SU-DHL-6 (cell line): ENCODE results near the gene CTDSP1.

Experiments
- H2AFZ ChIP-seq: fragments of 200-600 bp; sonication (generic); 2 replicates; pipeline ENCODE4 v1.6.1; 2014; ENCODE audit warnings: low read depth, mild to moderate bottlenecking, moderate library complexity, mixed read lengths, antibody characterized with exemption, low read length; ENCODE audit not compliant: severe bottlenecking
- H3F3A ChIP-seq: fragments of 200-600 bp; shearing (Covaris generic); 2 replicates; pipeline ENCODE4 v1.6.0; 2016; ENCODE audit warnings: antibody characterized with exemption, mild to moderate bottlenecking; ENCODE audit not compliant: insufficient read depth
- H3K27ac ChIP-seq: fragments of 200-600 bp; sonication (generic); 2 replicates; pipeline ENCODE4 v1.5.1; 2016; ENCODE audit warnings: low read depth, mild to moderate bottlenecking, low read length, moderate library complexity, mixed read lengths
- H3K27me3 ChIP-seq: fragments of 200-600 bp; sonication (generic), shearing (Covaris generic); 2 replicates; pipeline ENCODE4 v1.6.0; 2014; ENCODE audit warnings: mild to moderate bottlenecking, low read length
- H3K36me3 ChIP-seq: fragments of 200-600 bp; sonication (generic); 2 replicates; pipeline ENCODE4 v1.6.1; 2014; ENCODE audit warnings: mild to moderate bottlenecking, low read length, mixed read lengths
- H3K4me2 ChIP-seq: fragments of 300-600, 200-600 bp; shearing (Covaris generic), sonication (generic); 2 replicates; pipeline ENCODE4 v1.6.0; 2014; ENCODE audit warnings: low read length, low read depth, mild to moderate bottlenecking; ENCODE audit not compliant: poor library complexity, severe bottlenecking
- H3K4me3 ChIP-seq: fragments of 200-600 bp; sonication (generic); 2 replicates; pipeline ENCODE4 v1.5.1; 2014; ENCODE audit warnings: antibody characterized with exemption, low read length, mild to moderate bottlenecking, mixed read lengths; ENCODE audit not compliant: insufficient read depth, poor library complexity, severe bottlenecking
- H3K79me2 ChIP-seq: fragments of 200-600 bp; sonication (generic); 2 replicates; pipeline ENCODE4 v1.6.1; 2014; ENCODE audit warnings: mild to moderate bottlenecking, low read length, moderate library complexity; ENCODE audit not compliant: insufficient read depth
- H3K9ac ChIP-seq: fragments of 200-600 bp; sonication (generic); 2 replicates; pipeline ENCODE4 v1.7.0; 2014; ENCODE audit warnings: mild to moderate bottlenecking, low read length
- H3K9me2 ChIP-seq: fragments of 200-600 bp; sonication (generic); replicated peaks from 2 replicates; pipeline ENCODE4 v1.6.1; 2014; ENCODE audit warnings: low read length; ENCODE audit not compliant: insufficient read depth
- H3K9me3 ChIP-seq: fragments of 200-600 bp; sonication (generic); 2 replicates; pipeline ENCODE4 v1.6.1; 2014; ENCODE audit warnings: low read length, mixed read lengths; ENCODE audit not compliant: insufficient read depth
- H4K20me1 ChIP-seq: fragments of 200-600 bp; sonication (generic); 2 replicates; pipeline ENCODE4 v1.6.1; 2014; ENCODE audit warnings: low read depth, mild to moderate bottlenecking, antibody characterized with exemption, low read length, moderate library complexity, mixed read lengths
- CTCF ChIP-seq: fragments of 200-600 bp; sonication (generic); IDR thresholded peaks from one replicate; pipeline ENCODE4 v1.5.1; 2017; ENCODE audit warnings: antibody characterized with exemption, mild to moderate bottlenecking, low read length, moderate library complexity; ENCODE audit not compliant: insufficient read depth, poor library complexity, severe bottlenecking
- EZH2phosphoT487 ChIP-seq: fragments of 200-600 bp; sonication (generic), shearing (Covaris generic); conservative IDR thresholded peaks from 2 replicates; pipeline ENCODE4 v1.6.1; 2018; ENCODE audit warnings: mild to moderate bottlenecking, antibody characterized with exemption, low read length, moderate library complexity, mixed read lengths

CTDSP1 gene

GRCh38 chr2:218437969-218438368 lies 38.3 kb downstream of the CTDSP1 start:
- Histone ChIP-seq H3K4me2 (no peak overlapping the region), H3K4me3 (no peak overlapping the region), H3K27me3 (no peaks in the 10 kb centered on the region), H3K79me2 (no peaks in the 10 kb centered on the region), H2AFZ (no peak overlapping the region), H3K9me3 (no peaks in the 10 kb centered on the region), H3K36me3 (no peaks in the 10 kb centered on the region), H4K20me1 (no peaks in the 10 kb centered on the region), H3K27ac (no peak overlapping the region), H3K9ac (no peak overlapping the region), H3F3A (no peaks in the 10 kb centered on the region), H3K9me2 (no peaks in the 10 kb centered on the region)
- TF ChIP-seq CTCF (no peak), EZH2phosphoT487 (no peak)

GRCh38 chr2:218438596-218438995 lies 38.9 kb downstream of the CTDSP1 start:
- H3K4me2 ChIP-seq: no peak overlapping the region
- H3K36me3 ChIP-seq: no peaks in the 10 kb centered on the region
- TF ChIP-seq EZH2phosphoT487 (no peak), CTCF (no peak)
- H3K4me3 ChIP-seq: no peak overlapping the region
- no peaks in the 10 kb centered on the region for H3F3A ChIP-seq
- no peak overlapping the region for H2AFZ ChIP-seq
- H3K9ac ChIP-seq: no peak overlapping the region
- no peaks in the 10 kb centered on the region for H3K27me3 ChIP-seq
- no peaks in the 10 kb centered on the region for H4K20me1 ChIP-seq
- no peaks in the 10 kb centered on the region for H3K9me2 ChIP-seq
- H3K9me3 ChIP-seq: no peaks in the 10 kb centered on the region
- H3K79me2 ChIP-seq: no peaks in the 10 kb centered on the region
- no peak overlapping the region for H3K27ac ChIP-seq

GRCh38 chr2:218444692-218445357 lies 45.2 kb downstream of the CTDSP1 start:
- Histone ChIP-seq H3K9me2 (no peaks in the 10 kb centered on the region), H3K27me3 (no peaks in the 10 kb centered on the region), H3K36me3 (no peaks in the 10 kb centered on the region), H2AFZ (no peak overlapping the region), H4K20me1 (no peaks in the 10 kb centered on the region), H3K27ac (no peak overlapping the region), H3K79me2 (no peaks in the 10 kb centered on the region), H3F3A (no peaks in the 10 kb centered on the region), H3K9ac (no peak overlapping the region), H3K4me2 (no peak overlapping the region), H3K9me3 (no peaks in the 10 kb centered on the region), H3K4me3 (no peak overlapping the region)
- TF ChIP-seq EZH2phosphoT487 (no peak), CTCF (no peak)
